HG03457 (cell line): ENCODE data around the gene MIAT.

Source experiments
- ATAC-seq: cut with Tn5 transposase; IDR thresholded peaks from one replicate; pipeline ENCODE4 v1.9.1; 2021; ENCODE audit warnings: moderate number of reproducible peaks; ENCODE audit not compliant: unreplicated experiment

The MIAT gene

GRCh38 chr22:26665813-26666231 lies 8.4 kb downstream of the MIAT start:
- ATAC-seq = no peak

DNA sequence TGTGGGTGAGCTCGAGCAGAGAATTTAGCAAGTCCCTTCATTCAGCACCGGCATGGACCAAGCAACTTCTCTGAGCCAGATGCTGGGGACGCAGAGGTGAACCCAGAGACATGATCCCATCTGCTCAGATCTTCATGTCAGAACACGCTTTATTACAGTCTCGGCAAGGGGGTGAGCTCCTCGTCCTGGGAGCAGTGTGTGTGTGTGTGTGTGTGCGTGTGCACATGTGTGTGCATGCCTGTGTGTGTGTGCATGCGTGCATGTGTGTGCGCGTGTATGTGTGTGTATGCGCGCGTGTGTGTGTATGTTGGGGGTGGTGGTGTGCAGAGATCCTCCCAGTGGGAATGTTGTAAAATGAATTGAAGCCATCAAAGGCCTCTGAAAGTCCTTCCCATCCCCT lies 9.8 kb downstream of the MIAT start:
- ATAC-seq = no peak

GRCh38 chr22:26669060-26669481 lies 11.7 kb downstream of the MIAT start:
- ATAC-seq = no peak

- no peak for ATAC-seq
Observed at GRCh38 chr22:26670459-26670858, 13.1 kb downstream of the MIAT start.

- no peak for ATAC-seq
Observed at GRCh38 chr22:26671317-26672059, 14.1 kb downstream of the MIAT start.

DNA sequence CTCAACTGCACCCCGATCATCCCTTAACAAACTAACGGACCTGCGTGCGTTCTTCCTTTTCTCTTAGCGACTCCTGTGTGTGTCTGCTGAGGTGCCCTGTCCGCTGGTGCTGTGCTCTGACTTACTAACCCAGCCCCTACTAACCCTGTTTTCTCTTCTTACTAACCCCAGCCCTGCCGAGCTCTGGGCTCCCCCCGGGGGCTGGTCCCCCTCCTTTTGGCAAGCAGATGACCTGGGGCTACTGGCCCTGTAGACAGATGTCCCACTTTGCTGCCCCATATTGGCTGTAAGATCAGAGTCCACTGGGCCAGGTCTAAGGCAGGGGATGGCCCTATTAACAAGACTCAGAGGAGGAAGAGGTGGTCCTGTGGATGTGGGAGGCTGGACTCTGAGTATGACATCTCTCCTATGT lies 14.7 kb downstream of the MIAT start:
- ATAC-seq = no peak

DNA sequence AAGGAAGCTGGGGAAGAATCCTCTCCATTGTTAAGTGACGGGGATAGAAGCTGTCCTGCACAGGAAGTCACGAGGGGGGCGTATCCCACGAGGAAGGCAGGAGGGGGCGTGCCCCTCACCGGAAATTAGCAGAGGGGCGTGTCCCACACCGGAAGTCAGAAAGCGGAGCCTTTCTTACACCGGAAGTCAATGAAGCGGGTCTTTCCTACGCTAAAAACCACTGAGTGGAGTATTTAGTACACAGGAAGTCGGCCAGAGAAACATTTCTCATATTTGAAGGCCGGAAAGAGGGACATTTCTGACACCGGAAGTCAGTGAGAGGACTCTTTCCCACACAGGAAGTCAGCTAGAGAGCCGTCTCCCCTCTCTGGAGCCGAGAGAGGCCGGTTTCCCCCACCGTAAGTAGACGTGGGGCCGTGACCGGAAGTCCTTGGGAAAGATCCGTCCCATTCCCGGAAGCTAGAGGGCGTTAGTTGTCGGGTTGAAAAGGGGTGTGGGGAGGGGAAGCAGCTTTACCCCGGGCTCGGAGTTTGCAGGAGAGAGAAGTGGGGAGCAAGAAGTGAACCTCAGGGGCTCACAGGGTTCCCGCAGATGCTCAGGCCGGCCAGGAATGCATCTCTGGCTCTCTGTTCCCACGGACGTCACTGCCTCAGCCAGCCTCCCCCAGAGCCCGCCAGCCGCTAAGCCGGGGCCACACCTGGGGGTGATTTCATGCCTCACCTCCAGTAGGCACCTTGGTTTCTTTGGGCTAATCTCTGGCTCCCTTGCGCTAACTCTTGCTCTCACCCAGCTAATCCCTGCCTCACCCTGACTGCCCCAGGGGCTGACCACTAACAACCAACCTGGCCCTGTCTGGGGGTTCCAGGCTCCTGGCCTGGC lies 15.4 kb downstream of the MIAT start:
- no peak for ATAC-seq

DNA sequence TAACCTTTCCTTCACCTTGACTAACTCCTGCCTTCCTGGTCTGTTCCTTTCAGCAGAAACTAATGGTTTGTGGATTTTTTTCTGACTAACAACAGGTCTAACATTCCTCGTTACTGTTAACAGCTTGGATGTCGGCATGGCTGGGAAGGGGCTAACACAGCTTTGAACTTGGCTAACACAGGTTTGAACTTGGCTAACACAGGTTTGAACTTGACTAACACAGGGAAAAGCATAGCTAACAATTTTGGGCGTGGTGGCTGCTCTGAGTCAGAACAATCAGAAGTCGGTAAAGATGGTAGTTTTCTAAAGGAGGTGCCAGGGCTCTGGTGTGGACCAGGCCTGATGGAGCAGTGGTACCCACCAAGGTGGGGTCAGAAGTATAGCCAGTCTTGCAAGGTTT lies 16.1 kb downstream of the MIAT start:
- ATAC-seq = no peak

DNA sequence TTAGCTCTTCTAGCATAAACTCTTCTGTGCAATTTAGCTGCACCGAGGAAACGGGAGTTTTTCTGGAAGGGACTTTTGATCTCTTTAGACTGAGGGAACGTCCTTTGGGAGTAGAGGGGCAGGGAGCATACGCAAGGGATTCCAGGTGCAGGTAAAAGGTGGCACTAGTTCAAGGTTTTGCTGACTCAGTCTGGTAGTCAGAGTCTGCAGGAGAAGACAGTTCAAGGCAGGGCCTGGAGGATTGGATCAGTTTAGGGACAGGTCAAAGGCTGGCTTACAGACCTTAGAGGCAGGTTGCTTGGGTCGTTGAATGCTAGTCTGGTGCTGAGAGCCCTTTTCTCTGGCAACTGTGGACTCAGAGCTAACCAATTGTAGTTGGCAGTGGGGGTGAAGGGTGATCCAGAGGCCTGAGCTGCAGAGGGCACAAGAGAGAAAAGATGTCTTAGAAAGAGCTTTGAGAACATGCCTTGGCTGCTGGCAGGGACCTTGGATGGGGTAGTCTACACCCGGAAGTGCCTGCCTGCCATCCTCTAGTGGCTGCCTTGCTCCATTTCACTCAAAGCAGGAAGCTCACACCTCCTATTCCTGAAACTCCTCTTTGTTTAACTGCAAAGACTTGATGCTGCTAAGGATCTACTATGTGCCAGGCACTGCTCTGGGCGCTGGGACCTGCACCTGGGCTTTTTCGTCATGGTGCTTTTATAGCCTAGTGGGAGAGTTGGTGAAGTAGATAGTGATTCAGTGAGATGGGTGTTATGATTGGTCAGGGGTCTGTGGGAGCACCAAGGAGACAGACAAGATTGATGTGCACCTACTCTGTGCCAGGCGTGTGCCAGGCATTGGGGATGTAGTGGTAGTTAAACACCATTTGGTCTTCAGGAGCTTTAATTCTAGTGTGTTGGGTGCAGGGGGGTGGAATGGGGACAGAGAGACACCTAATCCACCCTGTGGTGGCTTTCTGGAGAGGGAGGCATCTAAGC lies 17.1 kb downstream of the MIAT start:
- no peak for ATAC-seq

DNA sequence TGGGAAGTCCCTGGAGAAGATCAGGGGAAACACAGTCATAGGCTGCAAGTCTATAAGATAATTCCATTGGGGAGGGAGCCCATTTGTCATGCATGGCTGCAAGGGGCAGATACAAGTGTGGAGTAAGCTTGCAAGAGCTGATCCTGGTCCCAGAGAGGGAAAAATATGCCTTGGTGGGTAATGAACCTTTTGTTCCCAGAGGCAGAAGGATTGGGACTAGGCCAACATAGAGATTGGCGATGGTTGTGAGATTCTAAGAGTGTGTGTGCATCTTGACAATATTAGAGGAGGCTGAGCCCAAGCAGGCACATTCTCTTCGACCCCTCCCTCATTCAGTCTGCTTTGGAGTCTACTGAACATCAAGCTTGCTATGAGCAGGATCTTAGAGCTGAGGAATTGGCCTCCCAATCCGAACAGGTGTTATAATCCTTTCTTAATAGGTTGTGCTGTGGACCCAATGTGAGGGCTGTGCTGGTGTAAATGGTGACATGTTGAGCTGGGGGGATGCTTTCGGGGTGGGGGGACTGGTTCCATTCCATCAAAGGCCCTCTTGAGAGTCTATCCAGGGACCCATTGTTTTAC lies 18.4 kb downstream of the MIAT start:
- ATAC-seq = no peak

DNA sequence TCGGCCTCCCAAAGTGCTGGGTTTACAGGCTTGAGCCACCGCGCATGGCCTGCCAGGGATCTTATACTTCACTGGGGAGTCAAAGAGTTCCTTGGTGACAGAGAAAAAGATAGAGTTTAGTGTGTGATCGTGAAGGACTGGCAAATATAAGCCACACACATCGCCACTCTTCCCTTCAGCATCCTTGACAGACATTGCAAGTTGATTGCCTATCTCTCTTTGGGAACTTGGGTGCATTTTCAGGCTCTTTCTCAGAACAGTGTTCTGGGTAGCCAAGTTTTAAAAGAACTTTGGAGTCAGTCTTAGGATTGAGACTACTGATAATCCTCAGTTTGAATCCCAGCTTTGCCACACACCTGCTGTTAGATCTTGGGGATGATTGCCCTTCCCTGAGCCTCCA lies 19.8 kb downstream of the MIAT start:
- ATAC-seq = no peak

- ATAC-seq = no peak
Observed at GRCh38 chr22:26679003-26679629, 21.7 kb downstream of the MIAT start.

DNA sequence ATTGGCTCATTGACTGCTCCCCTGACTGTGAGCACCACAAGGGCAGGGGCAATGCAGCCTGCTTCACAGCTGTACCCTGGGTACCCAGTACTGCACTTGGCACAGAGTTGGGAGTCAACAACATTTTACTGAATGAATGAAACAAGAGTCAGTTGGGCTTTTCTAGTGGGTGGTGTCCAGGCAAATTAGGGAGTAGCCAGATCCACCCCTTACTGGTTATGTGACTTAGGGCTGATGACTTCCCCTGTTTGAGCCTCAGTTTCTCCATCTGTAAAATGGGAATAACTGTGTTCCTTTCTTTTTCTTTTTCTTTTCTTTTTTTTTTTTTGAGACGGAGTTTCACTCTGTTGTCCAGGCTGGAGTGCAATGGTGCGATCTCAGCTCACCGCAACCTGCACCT lies 23.1 kb downstream of the MIAT start:
- ATAC-seq = no peak

GRCh38 chr22:26681395-26681821 lies 24.0 kb downstream of the MIAT start:
- ATAC-seq = no peak

DNA sequence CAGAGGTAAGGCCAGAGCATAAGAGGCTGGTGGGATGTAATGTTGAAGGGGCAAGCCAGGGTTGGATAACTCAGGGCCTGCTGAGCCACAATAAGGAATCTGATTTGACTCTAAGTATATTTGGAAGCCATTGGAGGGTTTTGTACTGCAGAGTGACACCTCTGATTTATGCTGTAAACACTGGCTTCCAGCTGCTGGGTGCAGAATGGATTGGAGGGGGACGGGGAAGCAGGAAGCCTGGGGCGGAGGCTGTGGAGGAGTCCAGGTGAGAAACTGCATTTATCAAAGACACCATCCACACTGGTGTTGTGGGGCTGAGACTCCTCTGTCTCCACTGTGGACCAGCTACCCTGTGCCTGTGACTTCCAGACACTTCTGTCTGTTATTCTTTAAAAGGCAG lies 26.8 kb downstream of the MIAT start:
- ATAC-seq = no peak

GRCh38 chr22:26685601-26686000 lies 28.2 kb downstream of the MIAT start:
- ATAC-seq = no peak

DNA sequence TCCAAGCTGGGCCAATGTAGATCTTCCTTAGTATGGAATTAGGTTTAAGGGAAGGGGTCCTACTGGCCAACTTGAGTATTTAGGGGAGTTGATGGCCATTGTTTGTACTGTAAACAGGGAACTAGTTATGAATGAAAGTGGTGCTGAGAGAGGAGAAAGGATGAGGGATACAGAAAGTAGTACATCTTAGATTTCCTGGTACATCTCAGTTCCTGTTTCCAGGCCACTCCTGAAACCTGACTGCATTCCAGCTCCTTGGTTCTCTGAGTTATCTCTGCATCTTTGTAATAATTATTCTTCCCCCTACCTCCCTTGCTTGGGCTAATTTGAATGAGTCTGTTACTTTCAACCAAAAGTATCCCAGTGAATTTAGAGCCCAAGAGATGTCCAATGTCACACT lies 30.1 kb downstream of the MIAT start:
- ATAC-seq = no peak

DNA sequence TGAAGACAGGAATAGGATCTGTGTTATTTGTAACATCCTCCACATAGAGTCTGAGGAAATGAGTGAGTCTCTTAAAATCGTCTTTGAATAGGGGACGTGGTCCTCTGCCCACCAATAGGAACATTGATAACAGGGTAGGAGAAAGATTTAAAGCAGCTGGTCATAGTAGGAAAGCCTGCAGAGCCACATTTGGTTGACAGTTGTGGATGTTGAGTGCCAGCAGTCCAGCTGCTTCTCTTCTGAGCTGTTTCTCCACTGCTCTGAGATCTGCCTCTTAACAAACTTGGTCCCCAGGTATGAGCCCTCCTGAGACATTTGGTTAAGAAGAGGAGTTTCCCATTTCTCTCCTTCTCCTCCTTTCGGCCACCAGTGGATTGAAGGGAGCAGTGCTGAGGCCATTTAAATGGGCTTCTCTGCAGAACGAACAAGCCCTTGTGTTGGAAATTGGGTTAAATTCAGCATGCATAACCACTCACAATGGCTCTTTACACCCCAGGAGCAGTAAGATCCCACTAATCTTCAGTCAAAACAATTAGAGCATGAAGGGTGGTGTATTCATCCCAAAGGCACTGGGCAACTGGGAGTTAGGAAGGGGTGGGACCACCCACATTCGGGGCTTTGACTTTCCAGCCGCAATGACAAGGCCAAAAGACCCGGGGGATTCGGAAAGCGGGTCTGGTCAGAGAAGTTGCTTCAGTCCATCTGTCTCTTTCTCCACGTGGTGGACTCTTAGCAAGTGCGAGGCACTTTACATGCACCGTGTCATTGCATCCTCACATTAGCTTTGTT lies 32.3 kb downstream of the MIAT start:
- ATAC-seq = no peak

DNA sequence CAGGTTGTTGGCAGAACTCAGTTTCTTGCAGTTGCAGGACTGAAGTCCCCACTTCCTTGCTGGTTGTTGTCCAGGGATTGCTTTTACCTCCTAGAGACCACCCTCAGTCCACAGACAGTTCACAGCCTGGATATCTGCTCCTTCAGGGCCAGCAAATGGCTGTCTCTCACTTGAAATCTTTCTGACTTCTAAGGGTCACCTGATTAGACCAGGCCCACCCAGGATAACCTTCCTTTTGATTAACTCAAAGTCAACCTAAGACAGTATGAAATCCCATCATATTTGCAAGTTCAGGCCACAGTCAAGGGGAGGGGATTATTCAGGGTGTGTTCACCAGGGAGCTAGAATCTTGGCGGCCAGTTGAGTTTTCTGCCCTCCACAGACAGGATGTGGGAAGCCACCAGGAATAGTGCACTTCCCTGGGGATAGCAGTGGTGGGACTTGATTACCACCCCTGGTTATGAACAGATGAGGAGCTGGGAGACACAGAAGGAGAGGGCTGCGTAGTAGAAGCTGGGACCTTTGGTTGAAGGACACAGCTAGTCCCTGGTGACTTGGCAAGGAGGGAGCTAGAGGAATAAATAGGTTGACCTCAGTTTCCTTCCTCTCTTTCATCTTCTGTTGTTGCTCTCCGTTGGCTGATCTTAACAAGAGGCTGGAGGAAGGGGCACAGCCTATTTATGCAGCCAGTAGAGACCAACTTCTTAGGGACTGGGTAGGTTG lies 33.4 kb downstream of the MIAT start:
- ATAC-seq = no peak
